Activated CD8-positive, alpha-beta T cell treated with anti-CD3 and anti-CD28 coated beads for 36 hours (primary cell): ENCODE results near the gene OR13J1. TPM values are rescaled to one million over a fixed set of nuclear protein-coding genes. Genes with fewer than 3 reads are reported as not detected.
A peak's percentile ranks its signal among the peaks of the same experiment; 100 is the strongest.

ENCODE experiments used
- ATAC-seq: fragments of 200-7000 bp; cut with Tn5 transposase; one replicate; pipeline ENCODE4 v1.10.0; 2021; ENCODE audit warnings: mild to moderate bottlenecking, moderate library complexity
- CTCF ChIA-PET: fragments of 350-600 bp; sonication (Branson Sonifier 250); formaldehyde crosslinking; loops from one replicate; lab custom pipeline; 2021; ENCODE audit warnings: antibody characterized with exemption; lab: Charles Lee
- POLR2A ChIA-PET: fragments of 350-600 bp; sonication (Branson Sonifier 250); formaldehyde crosslinking; loops from one replicate; lab custom pipeline; 2021; ENCODE audit warnings: antibody characterized with exemption; lab: Charles Lee
- DNase-seq: peaks from one replicate; pipeline ENCODE4 v3.0.0-alpha.2; 2020
- H3K27ac Mint-ChIP-seq: one replicate; pipeline ENCODE4 v1.8.0; 2021; ENCODE audit warnings: mild to moderate bottlenecking, mixed read lengths
- H3K27me3 Mint-ChIP-seq: one replicate; pipeline ENCODE4 v1.8.0; 2021; ENCODE audit warnings: mixed read lengths
- H3K36me3 Mint-ChIP-seq: one replicate; pipeline ENCODE4 v1.8.0; 2021; ENCODE audit warnings: low read depth, mixed read lengths
- H3K4me1 Mint-ChIP-seq: one replicate; pipeline ENCODE4 v1.8.0; 2021; ENCODE audit warnings: low read depth, mixed read lengths
- H3K4me3 Mint-ChIP-seq: one replicate; pipeline ENCODE4 v1.8.0; 2021; ENCODE audit warnings: mild to moderate bottlenecking, moderate library complexity, mixed read lengths
- H3K9me3 Mint-ChIP-seq: one replicate; pipeline ENCODE4 v1.8.0; 2021; ENCODE audit warnings: mixed read lengths
- CTCF ChIP-seq: fragments of 200-600 bp; IDR thresholded peaks from one replicate; pipeline ENCODE4 v1.8.0; 2022; ENCODE audit warnings: antibody characterized with exemption, mild to moderate bottlenecking
- intact Hi-C: fragments of 100-400 bp; cut with micrococcal nuclease; formaldehyde crosslinking; loops from one replicate; pipeline ENCODE4 v1.10.0; 2022
- total RNA-seq, 2 experiments: library from RNA; stranded (reverse); gene quantifications; one replicate each; pipeline ENCODE4 v1.2.3, GENCODE V29; 2021

Gene OR13J1
- total RNA-seq, 2 experiments from 2014 or later, result not detected

- DNase-seq (peak; percentile 89), ATAC-seq (peak; percentile 73)
- Mint-ChIP-seq H3K9me3 (peaks cover 8% of the 10 kb centered on the region), H3K36me3 (peaks cover 2% of the 10 kb centered on the region), H3K4me1 (no peaks in the 10 kb centered on the region), H3K27ac (no peak overlapping the region), H3K27me3 (peaks cover 10% of the 10 kb centered on the region), H3K4me3 (no peak overlapping the region)
- TF ChIP-seq CTCF, result peak; percentile 98
- CTCF ChIA-PET, result interaction anchor here (0.6 to 3.4 kb wide), 56 partner anchors 10 to 576 kb away, joined by 3 to 66 read pairs (median 5); partner anchors contain the start of genes CCDC107, FAM221B, GBA2 and HINT2
- POLR2A ChIA-PET, result interaction anchor here (0.5 kb wide), 1 partner anchor 12 kb away, joined by 3 read pairs; no protein-coding TSS in a partner anchor
- intact Hi-C loops, result loop anchor here (2.0 kb wide), 2 partner anchors 56 to 92 kb away; partner anchors contain the start of gene NPR2
These were observed 12.2 kb upstream of the OR13J1 start for GRCh38 chr9:35882263-35882848.

- Mint-ChIP-seq H3K9me3 (peaks cover 4% of the 10 kb centered on the region), H3K36me3 (no peaks in the 10 kb centered on the region), H3K4me3 (no peak overlapping the region), H3K27ac (no peak overlapping the region), H3K4me1 (no peaks in the 10 kb centered on the region), H3K27me3 (peaks cover 2% of the 10 kb centered on the region)
- ChIA-PET CTCF (interaction anchor here (0.6 to 2.3 kb wide), 3 partner anchors 10 to 177 kb away, joined by 3 to 8 read pairs (median 4); no protein-coding TSS in a partner anchor), POLR2A (no interaction called here)
- no peak for DNase-seq
- intact Hi-C loops, result no loop called here
- no peak for ATAC-seq
- no peak for TF ChIP-seq CTCF
These were observed 2.3 kb upstream of the OR13J1 start for GRCh38 chr9:35872505-35872904.

GRCh38 chr9:35871545-35871944, 1.3 kb upstream of the OR13J1 start:
- H3K4me3 Mint-ChIP-seq, result no peak overlapping the region
- no peaks in the 10 kb centered on the region for H3K9me3 Mint-ChIP-seq
- no peaks in the 10 kb centered on the region for H3K36me3 Mint-ChIP-seq
- H3K27me3 Mint-ChIP-seq, result peaks cover 2% of the 10 kb centered on the region
- TF ChIP-seq CTCF, result no peak
- H3K27ac Mint-ChIP-seq, result no peak overlapping the region
- POLR2A ChIA-PET, result interaction anchor here (0.8 kb wide), 1 partner anchor 16 kb away, joined by 3 read pairs; no protein-coding TSS in a partner anchor
- ATAC-seq, result no peak
- no peaks in the 10 kb centered on the region for H3K4me1 Mint-ChIP-seq
- intact Hi-C loops, result no loop called here
- CTCF ChIA-PET, result interaction anchor here (2.3 kb wide), 1 partner anchor 82 kb away, joined by 8 read pairs; no protein-coding TSS in a partner anchor
- DNase-seq, result no peak

- no peak for ATAC-seq
- Mint-ChIP-seq H3K27ac (no peak overlapping the region), H3K9me3 (no peaks in the 10 kb centered on the region), H3K36me3 (no peaks in the 10 kb centered on the region), H3K27me3 (peaks cover 4% of the 10 kb centered on the region), H3K4me3 (no peak overlapping the region), H3K4me1 (no peaks in the 10 kb centered on the region)
- CTCF ChIA-PET, result interaction anchor here (0.7 to 1.4 kb wide), 2 partner anchors 13 to 27 kb away, joined by 3 read pairs; no protein-coding TSS in a partner anchor
- no peak for DNase-seq
- no peak for TF ChIP-seq CTCF
- intact Hi-C loops, result no loop called here
- POLR2A ChIA-PET, result interaction anchor here (0.5 kb wide), 1 partner anchor 16 kb away, joined by 5 read pairs; no protein-coding TSS in a partner anchor
These were observed 482 bp downstream of the OR13J1 start for GRCh38 chr9:35869621-35870216.

- ChIA-PET CTCF (no interaction called here), POLR2A (no interaction called here)
- H3K36me3 Mint-ChIP-seq, result no peaks in the 10 kb centered on the region
- H3K27ac Mint-ChIP-seq, result no peak overlapping the region
- no peak overlapping the region for H3K4me3 Mint-ChIP-seq
- DNase-seq, result no peak
- no peak for ATAC-seq
- no peak for TF ChIP-seq CTCF
- H3K4me1 Mint-ChIP-seq, result no peaks in the 10 kb centered on the region
- H3K9me3 Mint-ChIP-seq, result no peaks in the 10 kb centered on the region
- intact Hi-C loops, result no loop called here
- peaks cover 4% of the 10 kb centered on the region for H3K27me3 Mint-ChIP-seq
These were observed 1.3 kb downstream of the OR13J1 start for GRCh38 chr9:35868933-35869332.
